Glutamatergic neuron (in vitro differentiated cells): ENCODE measurements around the gene TPPP. TPM values are rescaled to one million over a fixed set of nuclear protein-coding genes. Genes with fewer than 3 reads are reported as not detected.

Experiments
- DNase-seq: peaks from one replicate; pipeline ENCODE4 v3.0.0; 2022
- H3K27ac Mint-ChIP-seq: one replicate; pipeline ENCODE4 v1.8.0; 2020; ENCODE audit warnings: mild to moderate bottlenecking, mixed read lengths, inconsistent platforms; ENCODE audit not compliant: unreplicated experiment
- H3K27me3 Mint-ChIP-seq: one replicate; pipeline ENCODE4 v1.8.0; 2020; ENCODE audit warnings: mild to moderate bottlenecking, moderate library complexity, mixed read lengths, inconsistent platforms; ENCODE audit not compliant: unreplicated experiment
- H3K36me3 Mint-ChIP-seq: one replicate; pipeline ENCODE4 v1.8.0; 2020; ENCODE audit warnings: mild to moderate bottlenecking, mixed read lengths, inconsistent platforms; ENCODE audit not compliant: unreplicated experiment
- H3K4me1 Mint-ChIP-seq: one replicate; pipeline ENCODE4 v1.8.0; 2020; ENCODE audit warnings: mild to moderate bottlenecking, low read depth, mixed read lengths, inconsistent platforms; ENCODE audit not compliant: unreplicated experiment
- H3K4me3 Mint-ChIP-seq: one replicate; pipeline ENCODE4 v1.8.0; 2020; ENCODE audit warnings: mild to moderate bottlenecking, mixed read lengths, inconsistent platforms; ENCODE audit not compliant: unreplicated experiment
- H3K9me3 Mint-ChIP-seq: one replicate; pipeline ENCODE4 v1.8.0; 2020; ENCODE audit warnings: mild to moderate bottlenecking, moderate library complexity, mixed read lengths, inconsistent platforms; ENCODE audit not compliant: unreplicated experiment
- total RNA-seq: library from RNA; stranded (reverse); fragmentation: NEBNext Ultra II Directional; extraction: Animal tissue kit (Norgen Biotek cat#: 25700); gene quantifications from one replicate; pipeline ENCODE4 v1.2.1, GENCODE V29; 2021; ENCODE audit not compliant: unreplicated experiment
- TF ChIP-seq, protein P1 (sequence below): fragments of 200-600 bp; sonication (generic); IDR thresholded peaks from one replicate; pipeline ENCODE4 v1.5.0; 2021; ENCODE audit not compliant: partially characterized antibody, unreplicated experiment

The TPPP gene
- total RNA-seq, 1 donor from 2014 or later: 44.5 TPM

DNA sequence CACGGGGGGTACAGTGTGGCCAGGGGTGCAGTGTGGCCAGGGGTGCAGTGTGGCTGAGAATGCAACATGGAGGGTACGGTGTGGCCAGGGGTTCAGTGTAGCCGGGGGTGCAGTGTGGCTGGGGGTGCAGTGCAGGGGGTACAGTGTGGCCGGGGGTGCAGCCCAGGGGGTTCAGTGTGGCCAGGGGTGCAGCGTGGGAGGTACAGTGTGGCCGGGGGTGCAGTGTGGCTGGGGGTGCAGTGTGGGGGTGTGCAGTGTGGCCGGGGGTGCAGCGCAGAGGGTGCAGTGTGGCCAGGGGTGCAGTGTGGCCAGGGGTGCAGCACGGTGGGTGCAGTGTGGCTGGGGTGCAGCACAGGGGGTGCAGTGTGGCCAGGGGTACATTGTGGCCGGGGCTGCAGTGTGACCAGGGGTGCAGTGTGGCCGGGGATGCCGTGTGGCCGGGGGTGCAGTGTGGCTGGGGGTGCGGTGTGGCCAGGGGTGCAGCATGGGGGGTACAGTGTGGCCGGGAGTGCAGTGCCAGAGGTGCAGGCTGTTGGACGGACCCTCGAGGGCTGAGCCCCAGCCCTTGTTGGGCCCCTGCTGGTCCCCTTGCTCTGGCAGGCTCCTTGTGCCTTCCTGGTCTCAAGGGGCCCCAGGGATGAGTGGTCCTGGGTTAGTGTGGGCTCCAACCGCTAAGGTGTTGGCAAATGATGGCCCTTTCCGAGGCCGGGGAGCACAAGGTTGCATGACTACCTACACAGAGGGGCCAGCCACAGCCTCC is 17.9 kb downstream of the TPPP start:
- DNase-seq: peak; percentile 14
- TF ChIP-seq, protein P1, sequence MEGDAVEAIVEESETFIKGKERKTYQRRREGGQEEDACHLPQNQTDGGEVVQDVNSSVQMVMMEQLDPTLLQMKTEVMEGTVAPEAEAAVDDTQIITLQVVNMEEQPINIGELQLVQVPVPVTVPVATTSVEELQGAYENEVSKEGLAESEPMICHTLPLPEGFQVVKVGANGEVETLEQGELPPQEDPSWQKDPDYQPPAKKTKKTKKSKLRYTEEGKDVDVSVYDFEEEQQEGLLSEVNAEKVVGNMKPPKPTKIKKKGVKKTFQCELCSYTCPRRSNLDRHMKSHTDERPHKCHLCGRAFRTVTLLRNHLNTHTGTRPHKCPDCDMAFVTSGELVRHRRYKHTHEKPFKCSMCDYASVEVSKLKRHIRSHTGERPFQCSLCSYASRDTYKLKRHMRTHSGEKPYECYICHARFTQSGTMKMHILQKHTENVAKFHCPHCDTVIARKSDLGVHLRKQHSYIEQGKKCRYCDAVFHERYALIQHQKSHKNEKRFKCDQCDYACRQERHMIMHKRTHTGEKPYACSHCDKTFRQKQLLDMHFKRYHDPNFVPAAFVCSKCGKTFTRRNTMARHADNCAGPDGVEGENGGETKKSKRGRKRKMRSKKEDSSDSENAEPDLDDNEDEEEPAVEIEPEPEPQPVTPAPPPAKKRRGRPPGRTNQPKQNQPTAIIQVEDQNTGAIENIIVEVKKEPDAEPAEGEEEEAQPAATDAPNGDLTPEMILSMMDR: no peak
- H3K9me3 Mint-ChIP-seq: peaks cover 14% of the 10 kb centered on the region
- no peak overlapping the region for H3K27ac Mint-ChIP-seq
- H3K27me3 Mint-ChIP-seq: peaks cover 15% of the 10 kb centered on the region
- peaks cover 5% of the 10 kb centered on the region for H3K4me1 Mint-ChIP-seq
- H3K4me3 Mint-ChIP-seq: no peak overlapping the region
- no peaks in the 10 kb centered on the region for H3K36me3 Mint-ChIP-seq

DNA sequence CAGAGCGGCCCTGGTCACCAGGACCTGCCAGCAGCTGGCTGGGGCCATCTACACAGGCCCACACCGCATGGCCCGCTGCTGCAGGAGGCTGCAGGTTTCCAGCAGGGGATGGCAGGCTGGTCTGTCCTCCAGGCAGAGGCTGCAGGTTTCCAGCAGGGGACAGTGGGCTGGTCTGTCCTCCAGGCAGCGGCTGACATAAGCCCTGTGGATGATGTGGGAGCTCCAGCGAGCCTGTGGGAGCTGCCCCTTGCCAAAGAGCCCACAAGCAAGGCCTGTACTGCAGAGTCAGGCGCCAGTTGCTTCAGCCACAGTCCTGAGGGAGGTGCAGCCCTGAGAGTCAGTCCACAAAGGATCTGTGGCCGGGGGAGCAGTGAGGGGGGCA is 18.5 kb downstream of the TPPP start:
- H3K9me3 Mint-ChIP-seq: peaks cover 14% of the 10 kb centered on the region
- H3K27me3 Mint-ChIP-seq: peaks cover 15% of the 10 kb centered on the region
- H3K27ac Mint-ChIP-seq: no peak overlapping the region
- peaks cover 5% of the 10 kb centered on the region for H3K4me1 Mint-ChIP-seq
- TF ChIP-seq, protein P1: no peak
- no peak overlapping the region for H3K4me3 Mint-ChIP-seq
- no peaks in the 10 kb centered on the region for H3K36me3 Mint-ChIP-seq
- DNase-seq: peak; percentile 36

DNA sequence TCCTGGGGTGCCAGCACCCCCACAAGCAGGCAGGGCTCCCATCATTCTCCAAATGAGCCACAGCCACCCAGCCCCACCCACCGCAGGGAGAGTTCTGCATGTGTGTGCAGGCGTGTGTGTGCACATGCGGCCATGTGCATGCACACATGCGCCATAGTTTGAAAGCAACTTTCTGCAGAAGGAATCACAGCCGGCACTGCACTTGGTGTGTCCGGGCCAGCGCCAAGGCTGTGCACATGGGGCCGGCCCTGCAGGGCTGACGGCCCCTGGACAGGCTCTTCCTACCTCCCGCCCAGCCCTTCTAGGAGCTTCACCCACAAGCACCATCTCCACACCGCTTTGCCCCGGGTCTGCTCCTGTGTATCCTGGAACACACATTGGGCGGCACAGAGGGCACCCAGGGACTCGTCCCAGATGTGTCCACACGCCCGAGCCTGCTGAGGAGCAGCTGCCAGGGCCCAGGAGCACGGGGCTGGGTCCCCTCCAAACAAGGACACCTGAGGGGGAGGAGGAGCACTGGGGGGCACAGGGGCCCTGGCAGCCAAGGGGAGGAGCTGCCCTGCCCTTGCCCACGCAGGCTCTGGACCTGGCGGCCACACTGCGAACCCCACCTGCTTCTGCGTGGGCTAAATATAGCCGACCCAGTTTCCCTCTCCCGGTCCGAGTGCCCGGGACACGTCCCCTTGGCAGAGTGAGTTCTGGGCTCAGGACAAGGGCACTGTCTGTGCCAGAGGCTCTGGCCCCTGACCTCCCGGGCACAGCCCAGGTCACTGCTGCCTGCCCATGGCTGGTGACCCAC is 19.1 kb downstream of the TPPP start:
- H3K36me3 Mint-ChIP-seq: no peaks in the 10 kb centered on the region
- TF ChIP-seq, protein P1: no peak
- peak; percentile 12 for DNase-seq
- H3K4me1 Mint-ChIP-seq: peaks cover 3% of the 10 kb centered on the region
- peaks cover 15% of the 10 kb centered on the region for H3K27me3 Mint-ChIP-seq
- no peak overlapping the region for H3K4me3 Mint-ChIP-seq
- no peak overlapping the region for H3K27ac Mint-ChIP-seq
- H3K9me3 Mint-ChIP-seq: peaks cover 14% of the 10 kb centered on the region

DNA sequence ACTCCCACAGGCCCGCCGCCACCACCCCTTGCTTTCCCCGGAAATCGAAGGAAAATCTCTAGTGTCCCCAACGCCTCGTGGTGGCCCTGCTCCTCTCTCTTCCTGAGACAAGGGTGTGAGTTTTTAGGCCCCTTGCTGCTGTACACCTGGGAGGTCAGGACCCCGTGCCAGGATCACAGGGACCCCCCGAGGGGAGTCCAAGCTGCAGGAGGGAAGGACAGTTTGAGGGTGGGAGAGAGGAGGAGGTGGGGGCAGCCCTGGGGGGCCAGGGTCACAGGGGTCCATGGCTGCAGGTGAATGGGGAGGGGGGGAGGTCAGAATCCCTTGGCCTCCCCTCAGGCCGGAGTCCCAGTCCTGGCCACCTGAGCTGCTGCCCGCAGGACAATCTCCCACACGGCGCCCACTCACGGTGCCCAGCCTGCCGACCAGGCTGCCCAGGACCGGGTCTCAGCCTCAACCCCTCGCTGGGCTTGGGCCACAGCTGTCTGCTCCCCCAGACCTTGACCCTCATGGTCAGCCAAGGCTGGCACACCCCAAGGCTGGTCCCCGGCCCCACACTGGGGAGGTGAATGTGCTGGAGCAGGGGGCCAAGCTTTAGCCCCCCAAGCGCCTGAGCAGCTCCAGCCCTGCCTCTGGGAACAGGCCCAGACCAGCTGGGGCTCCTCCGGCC is 19.9 kb downstream of the TPPP start:
- H3K4me3 Mint-ChIP-seq: no peak overlapping the region
- peaks cover 14% of the 10 kb centered on the region for H3K9me3 Mint-ChIP-seq
- H3K4me1 Mint-ChIP-seq: peaks cover 3% of the 10 kb centered on the region
- TF ChIP-seq, protein P1: no peak
- H3K27ac Mint-ChIP-seq: peak overlapping the region; percentile 22
- H3K36me3 Mint-ChIP-seq: no peaks in the 10 kb centered on the region
- no peak for DNase-seq
- peaks cover 15% of the 10 kb centered on the region for H3K27me3 Mint-ChIP-seq
